Liver (tissue), 3 donors: ENCODE results near the gene SPTBN1.

Experiments
- CTCF ChIP-seq: fragments of 150-350 bp; IDR thresholded peaks from 2 replicates; pipeline ENCODE4 v1.5.1; 2017; ENCODE audit warnings: improper control_type of control experiment, low read depth, low read length; ENCODE audit not compliant: missing input control
- FOXA1 ChIP-seq: IDR thresholded peaks from 2 replicates; pipeline ENCODE4 v1.6.1; 2016; ENCODE audit warnings: antibody characterized with exemption
- GABPA ChIP-seq, 2 donors: IDR thresholded peaks in 1 of 2; conservative IDR thresholded peaks in 1 of 2; 2 replicates each; pipeline ENCODE4 v1.6.1; 2016; ENCODE audit warnings: antibody characterized with exemption in 2 of 2, mild to moderate bottlenecking in 1 of 2, moderate library complexity in 1 of 2
- JUND ChIP-seq, 2 donors: IDR thresholded peaks; 2 replicates each; pipeline ENCODE4 v1.6.1; 2016; ENCODE audit warnings: antibody characterized with exemption in 2 of 2
- RAD21 ChIP-seq, 2 donors: IDR thresholded peaks; 2 replicates each; pipeline ENCODE4 v1.6.1; 2016; ENCODE audit warnings: antibody characterized with exemption in 2 of 2, mild to moderate bottlenecking in 2 of 2
- REST ChIP-seq: IDR thresholded peaks from 2 replicates; pipeline ENCODE4 v1.6.1; 2016; ENCODE audit warnings: antibody characterized with exemption, mild to moderate bottlenecking
- YY1 ChIP-seq: IDR thresholded peaks from 2 replicates; pipeline ENCODE4 v1.6.1; 2016; ENCODE audit warnings: antibody characterized with exemption, mild to moderate bottlenecking
- donor health status: healthy.
- donor health status: healthy.

GRCh38 chr2:54553775-54554174 is 97.6 kb downstream of the SPTBN1 start:
- TF ChIP-seq FOXA1 = no peak
- no peak for TF ChIP-seq CTCF
- no peak for TF ChIP-seq RAD21 (IDR thresholded peaks at IDR 0.05)
- no peak for TF ChIP-seq REST
- no peak for TF ChIP-seq YY1
- no peak for TF ChIP-seq GABPA (IDR thresholded peaks at IDR 0.05 in 1 of 2, conservative IDR thresholded peaks at IDR 0.05 in 1 of 2)
- no peak for TF ChIP-seq JUND (IDR thresholded peaks at IDR 0.05)
